GM23248 (cell line): ENCODE measurements around the gene CMYA5. TPM values are rescaled to one million over a fixed set of nuclear protein-coding genes. Genes with fewer than 3 reads are reported as not detected.

Experiments
- DNase-seq: peaks from one replicate; pipeline ENCODE4 v3.0.0-alpha.2; 2015
- H2AFZ ChIP-seq: fragments of 200-600 bp; sonication (generic); 2 replicates; pipeline ENCODE4 v1.6.1; 2016; ENCODE audit warnings: antibody characterized with exemption
- H3F3A ChIP-seq: fragments of 200-600 bp; sonication (generic); 2 replicates; pipeline ENCODE4 v1.6.1; 2016; ENCODE audit warnings: mild to moderate bottlenecking, antibody characterized with exemption, mixed run types; ENCODE audit not compliant: insufficient read depth
- H3K27ac ChIP-seq: fragments of 200-600 bp; sonication (generic); 2 replicates; pipeline ENCODE4 v1.5.1; 2016; ENCODE audit warnings: mild to moderate bottlenecking
- H3K27me3 ChIP-seq: fragments of 200-600 bp; sonication (generic); replicated peaks from 2 replicates; pipeline ENCODE4 v1.6.1; 2016; ENCODE audit warnings: mild to moderate bottlenecking; ENCODE audit not compliant: insufficient read depth
- H3K36me3 ChIP-seq: fragments of 200-600 bp; sonication (generic); 2 replicates; pipeline ENCODE4 v1.6.1; 2016; ENCODE audit warnings: low read depth, mild to moderate bottlenecking
- H3K4me1 ChIP-seq: fragments of 200-600 bp; sonication (generic); 2 replicates; pipeline ENCODE4 v1.6.1; 2016; ENCODE audit warnings: mild to moderate bottlenecking; ENCODE audit not compliant: insufficient read depth
- H3K4me2 ChIP-seq: fragments of 200-600 bp; sonication (generic); one replicate; pipeline ENCODE4 v1.6.1; 2016; ENCODE audit warnings: mild to moderate bottlenecking; ENCODE audit not compliant: unreplicated experiment
- H3K4me3 ChIP-seq: fragments of 200-600 bp; sonication (generic); 2 replicates; pipeline ENCODE4 v1.5.1; 2016; ENCODE audit warnings: mild to moderate bottlenecking
- H3K79me2 ChIP-seq: fragments of 200-600 bp; sonication (generic); 2 replicates; pipeline ENCODE4 v1.6.1; 2016; ENCODE audit warnings: mild to moderate bottlenecking; ENCODE audit not compliant: insufficient read depth
- H3K9ac ChIP-seq: fragments of 200-600 bp; sonication (generic); 2 replicates; pipeline ENCODE4 v1.6.1; 2016; ENCODE audit warnings: mild to moderate bottlenecking
- H3K9me2 ChIP-seq: fragments of 200-600 bp; sonication (generic); 2 replicates; pipeline ENCODE4 v1.6.1; 2016; ENCODE audit warnings: mixed run types, mild to moderate bottlenecking, moderate library complexity; ENCODE audit not compliant: insufficient read depth
- H3K9me3 ChIP-seq: fragments of 200-600 bp; sonication (generic); one replicate; pipeline ENCODE4 v1.6.1; 2017; ENCODE audit warnings: low read depth
- H4K20me1 ChIP-seq: fragments of 200-600 bp; sonication (generic); 2 replicates; pipeline ENCODE4 v1.6.0; 2016; ENCODE audit not compliant: insufficient read depth
- EZH2 ChIP-seq: fragments of 200-600 bp; sonication (generic); IDR thresholded peaks from 2 replicates; pipeline ENCODE4 v1.6.1; 2018; ENCODE audit warnings: antibody characterized with exemption, mild to moderate bottlenecking; ENCODE audit not compliant: insufficient read depth, poor library complexity, severe bottlenecking
- EZH2phosphoT487 ChIP-seq: fragments of 200-600 bp; sonication (generic); IDR thresholded peaks from 2 replicates; pipeline ENCODE4 v1.6.1; 2018; ENCODE audit warnings: antibody characterized with exemption, moderate library complexity, mild to moderate bottlenecking, low read depth; ENCODE audit not compliant: insufficient read depth
- WGBS, 2 experiments: methylation state at CpG; one replicate each; pipeline ENCODE4 v1.1.6; 2015 to 2017; ENCODE audit warnings: low lambda C conversion rate in 2 of 2, low coverage in 1 of 2; ENCODE audit errors: missing lambda C conversion rate in 2 of 2; 5-methylcytosine and 5-hydroxymethylcytosine counted together
- in situ Hi-C: fragments of 300-500 bp; cut with MboI; formaldehyde crosslinking; loops from 2 replicates; pipeline ENCODE4 v1.15.0; 2020
- polyA plus RNA-seq: library from polyadenylated mRNA; unstranded; fragments of >200 nt; fragmentation: Nextera tagmentation; extraction: Ambion mirVana; gene quantifications from 2 replicates; pipeline ENCODE4 v1.2.1, GENCODE V29; 2016
- total RNA-seq: library from RNA; depleted of rRNA; stranded (reverse); fragments of >200 nt; shearing (Covaris generic); gene quantifications from 2 replicates; pipeline ENCODE4 v1.2.3, GENCODE V29; 2014

The CMYA5 gene
- total and polyA plus RNA-seq, 2 experiments from 2014 or later = 0.36 to 0.97 TPM

DNA sequence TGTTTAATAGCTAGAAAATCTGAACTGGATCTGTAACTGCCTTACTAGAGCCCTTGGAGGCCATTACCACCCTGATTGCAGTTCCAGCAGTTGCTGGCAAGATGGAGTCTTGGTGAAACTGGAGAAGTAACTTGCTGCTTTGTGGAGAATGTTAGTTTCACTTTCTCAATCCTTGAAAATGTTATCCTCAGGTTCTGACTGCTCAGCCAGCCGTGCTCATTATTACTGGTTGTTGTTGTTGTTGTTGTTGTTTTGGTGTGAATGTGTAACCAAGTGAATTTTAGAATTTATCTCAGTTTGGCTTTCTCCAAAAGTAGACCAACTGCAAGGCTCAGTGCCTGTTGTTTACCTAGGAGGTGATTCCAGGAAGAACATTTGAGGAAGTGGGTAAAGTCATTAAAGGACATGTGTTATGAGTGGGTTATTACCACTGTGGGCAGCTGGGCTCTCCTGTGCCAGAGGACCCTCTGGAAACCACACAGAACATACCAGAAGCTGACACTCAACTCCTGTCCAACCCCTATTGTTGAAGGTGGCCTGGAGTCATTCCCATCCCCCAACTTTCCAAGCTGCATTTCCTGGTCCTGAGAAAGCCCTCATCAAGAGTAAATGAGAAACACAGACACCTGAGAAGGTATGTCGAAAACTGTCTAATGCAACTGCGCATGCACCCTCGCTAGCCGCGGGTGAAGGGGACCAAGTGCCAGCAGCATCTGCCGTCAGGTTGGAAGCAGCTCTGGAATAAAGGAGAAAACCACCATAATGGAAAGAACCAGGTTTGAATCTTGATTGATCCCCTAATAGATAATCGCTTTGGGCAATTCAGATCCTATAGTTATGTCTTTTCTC, 111.6 kb downstream of the CMYA5 start:
- Histone ChIP-seq H4K20me1 (no peaks in the 10 kb centered on the region), H3F3A (no peaks in the 10 kb centered on the region), H3K4me3 (no peak overlapping the region), H3K27me3 (no peaks in the 10 kb centered on the region), H3K4me2 (no peak overlapping the region), H3K9me3 (no peaks in the 10 kb centered on the region), H3K4me1 (no peaks in the 10 kb centered on the region), H3K79me2 (no peaks in the 10 kb centered on the region), H2AFZ (peak overlapping the region; percentile 76), H3K9ac (no peak overlapping the region), H3K36me3 (no peaks in the 10 kb centered on the region), H3K27ac (no peak overlapping the region), H3K9me2 (no peaks in the 10 kb centered on the region)
- 94 to 96% methylated on average over 8 of the region's 8 CpGs for WGBS, 2 experiments
- DNase-seq = peak; percentile 5
- TF ChIP-seq EZH2phosphoT487 = no peak
- in situ Hi-C loops = no loop called here

DNA sequence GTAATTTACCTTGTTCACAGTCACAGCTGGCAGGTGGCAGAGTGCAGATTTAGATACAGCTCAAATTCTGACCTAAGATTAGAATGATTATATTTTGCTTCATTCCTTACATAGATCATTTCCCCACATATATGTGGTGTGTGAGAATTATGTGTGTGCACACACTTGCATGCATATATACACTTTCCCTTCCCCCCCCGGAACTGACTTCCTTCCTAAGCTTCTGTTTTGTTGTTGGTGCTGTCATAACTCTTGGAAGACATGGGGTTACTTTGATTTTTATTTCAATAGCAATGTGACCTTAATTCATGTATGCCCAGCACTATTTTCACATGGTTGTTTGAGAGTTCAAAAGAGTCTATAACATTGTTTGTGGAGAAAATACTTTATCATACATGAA, 112.8 kb downstream of the CMYA5 start:
- in situ Hi-C loops = no loop called here
- no peaks in the 10 kb centered on the region for H4K20me1 ChIP-seq

DNA sequence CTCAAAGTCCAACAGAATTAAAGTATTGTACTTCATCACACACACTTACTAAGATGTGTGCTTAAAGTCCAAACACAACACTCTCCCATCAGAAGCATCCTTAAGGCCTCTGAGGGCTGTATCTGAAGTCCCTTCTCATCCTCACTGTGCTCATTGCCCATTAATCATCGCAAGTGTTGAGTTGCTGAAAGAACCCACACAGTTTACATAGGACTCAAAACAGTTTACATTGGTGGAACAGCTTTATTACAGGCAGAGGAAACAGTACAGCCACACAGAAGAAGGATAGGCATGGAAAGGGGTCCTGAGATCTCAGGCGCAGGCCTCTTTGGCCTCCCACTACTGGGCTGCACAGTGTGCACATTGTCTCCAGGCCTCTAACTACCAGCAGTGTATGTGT, 113.4 kb downstream of the CMYA5 start:
- Histone ChIP-seq H3F3A (no peaks in the 10 kb centered on the region), H3K4me3 (no peak overlapping the region), H3K9me3 (no peaks in the 10 kb centered on the region), H3K4me1 (no peaks in the 10 kb centered on the region), H3K4me2 (no peak overlapping the region), H4K20me1 (no peaks in the 10 kb centered on the region), H3K9ac (no peak overlapping the region), H3K9me2 (no peaks in the 10 kb centered on the region), H2AFZ (no peak overlapping the region), H3K36me3 (no peaks in the 10 kb centered on the region), H3K27ac (no peak overlapping the region), H3K79me2 (no peaks in the 10 kb centered on the region), H3K27me3 (no peaks in the 10 kb centered on the region)
- TF ChIP-seq EZH2 (no peak), EZH2phosphoT487 (no peak)
- 98 to 100% methylated on average over 2 of the region's 2 CpGs for WGBS, 2 experiments
- DNase-seq = no peak
- in situ Hi-C loops = no loop called here

More for the DNA sequence above, 112.8 kb downstream of the CMYA5 start:
- 67 to 74% methylated on average over 1 of the region's 1 CpG for WGBS, 2 experiments
- no peak overlapping the region for H2AFZ ChIP-seq
- TF ChIP-seq EZH2phosphoT487 (no peak), EZH2 (no peak)
- no peak overlapping the region for H3K9ac ChIP-seq
- H3K9me3 ChIP-seq = no peaks in the 10 kb centered on the region
- no peaks in the 10 kb centered on the region for H3K9me2 ChIP-seq
- no peaks in the 10 kb centered on the region for H3K36me3 ChIP-seq
- no peak overlapping the region for H3K27ac ChIP-seq
- H3K4me2 ChIP-seq = no peak overlapping the region
- no peaks in the 10 kb centered on the region for H3F3A ChIP-seq
- H3K4me1 ChIP-seq = no peaks in the 10 kb centered on the region
- no peak overlapping the region for H3K4me3 ChIP-seq
- H3K27me3 ChIP-seq = no peaks in the 10 kb centered on the region
- H3K79me2 ChIP-seq = no peaks in the 10 kb centered on the region
- no peak for DNase-seq

- Histone ChIP-seq H2AFZ (no peak overlapping the region), H3K79me2 (no peaks in the 10 kb centered on the region), H3K9me3 (no peaks in the 10 kb centered on the region), H3F3A (no peaks in the 10 kb centered on the region), H3K4me2 (no peak overlapping the region), H3K36me3 (no peaks in the 10 kb centered on the region), H4K20me1 (no peaks in the 10 kb centered on the region), H3K27me3 (no peaks in the 10 kb centered on the region), H3K4me3 (no peak overlapping the region), H3K27ac (no peak overlapping the region), H3K4me1 (peaks cover 7% of the 10 kb centered on the region; the same call in 1 of the 2 replicates), H3K9me2 (no peaks in the 10 kb centered on the region; the same call in 1 of the 2 replicates), H3K9ac (no peak overlapping the region)
- peak; percentile 7 for DNase-seq
- 35 to 37% methylated on average over 3 of the region's 3 CpGs for WGBS, 2 experiments
- in situ Hi-C loops = no loop called here
- TF ChIP-seq EZH2phosphoT487 (no peak), EZH2 (no peak)
These were observed 117.1 kb downstream of the CMYA5 start for GRCh38 chr5:79806741-79807140.
